ENCODE results near the gene IDH3A.

Gene IDH3A

DNA sequence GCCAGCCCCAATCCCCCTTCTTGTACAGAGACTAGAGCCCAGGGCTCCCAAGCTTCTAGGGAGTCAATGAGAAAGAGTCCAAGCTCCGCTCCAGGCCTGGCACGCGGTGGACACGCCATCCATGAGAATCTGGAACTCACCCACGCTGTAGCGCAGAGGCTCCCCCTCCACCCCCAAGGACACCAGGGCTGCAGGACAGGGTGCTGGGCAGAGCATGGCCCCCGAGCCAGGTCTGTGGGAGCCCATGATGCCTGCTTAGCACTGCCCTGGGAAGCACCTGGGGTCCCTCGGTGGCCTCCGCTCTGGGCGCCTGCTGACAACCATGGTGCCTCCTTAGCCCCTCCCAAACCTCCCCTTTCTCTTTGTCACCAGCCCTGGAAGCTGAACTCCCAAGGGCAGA lies 56.7 kb downstream of the IDH3A start:
- H3K4me3 ChIP-seq (ENCODE audit: low read depth, low read length) = no peak overlapping the region
- DNase-seq (ENCODE audit: low read depth) = no peak
- TF ChIP-seq, protein P1, sequence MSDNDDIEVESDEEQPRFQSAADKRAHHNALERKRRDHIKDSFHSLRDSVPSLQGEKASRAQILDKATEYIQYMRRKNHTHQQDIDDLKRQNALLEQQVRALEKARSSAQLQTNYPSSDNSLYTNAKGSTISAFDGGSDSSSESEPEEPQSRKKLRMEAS (IDR thresholded peaks at IDR 0.05; ENCODE audit: low read depth, low read length) = no peak
- TF ChIP-seq POLR2A (IDR thresholded peaks at IDR 0.05; ENCODE audit: extremely low read depth, insufficient read length) = no peak
- no peak for TF ChIP-seq MYC (IDR thresholded peaks at IDR 0.05; ENCODE audit: low read depth, low read length)
- TF ChIP-seq, protein P2, sequence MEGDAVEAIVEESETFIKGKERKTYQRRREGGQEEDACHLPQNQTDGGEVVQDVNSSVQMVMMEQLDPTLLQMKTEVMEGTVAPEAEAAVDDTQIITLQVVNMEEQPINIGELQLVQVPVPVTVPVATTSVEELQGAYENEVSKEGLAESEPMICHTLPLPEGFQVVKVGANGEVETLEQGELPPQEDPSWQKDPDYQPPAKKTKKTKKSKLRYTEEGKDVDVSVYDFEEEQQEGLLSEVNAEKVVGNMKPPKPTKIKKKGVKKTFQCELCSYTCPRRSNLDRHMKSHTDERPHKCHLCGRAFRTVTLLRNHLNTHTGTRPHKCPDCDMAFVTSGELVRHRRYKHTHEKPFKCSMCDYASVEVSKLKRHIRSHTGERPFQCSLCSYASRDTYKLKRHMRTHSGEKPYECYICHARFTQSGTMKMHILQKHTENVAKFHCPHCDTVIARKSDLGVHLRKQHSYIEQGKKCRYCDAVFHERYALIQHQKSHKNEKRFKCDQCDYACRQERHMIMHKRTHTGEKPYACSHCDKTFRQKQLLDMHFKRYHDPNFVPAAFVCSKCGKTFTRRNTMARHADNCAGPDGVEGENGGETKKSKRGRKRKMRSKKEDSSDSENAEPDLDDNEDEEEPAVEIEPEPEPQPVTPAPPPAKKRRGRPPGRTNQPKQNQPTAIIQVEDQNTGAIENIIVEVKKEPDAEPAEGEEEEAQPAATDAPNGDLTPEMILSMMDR (IDR thresholded peaks at IDR 0.05; ENCODE audit: low read depth, low read length) = no peak

DNA sequence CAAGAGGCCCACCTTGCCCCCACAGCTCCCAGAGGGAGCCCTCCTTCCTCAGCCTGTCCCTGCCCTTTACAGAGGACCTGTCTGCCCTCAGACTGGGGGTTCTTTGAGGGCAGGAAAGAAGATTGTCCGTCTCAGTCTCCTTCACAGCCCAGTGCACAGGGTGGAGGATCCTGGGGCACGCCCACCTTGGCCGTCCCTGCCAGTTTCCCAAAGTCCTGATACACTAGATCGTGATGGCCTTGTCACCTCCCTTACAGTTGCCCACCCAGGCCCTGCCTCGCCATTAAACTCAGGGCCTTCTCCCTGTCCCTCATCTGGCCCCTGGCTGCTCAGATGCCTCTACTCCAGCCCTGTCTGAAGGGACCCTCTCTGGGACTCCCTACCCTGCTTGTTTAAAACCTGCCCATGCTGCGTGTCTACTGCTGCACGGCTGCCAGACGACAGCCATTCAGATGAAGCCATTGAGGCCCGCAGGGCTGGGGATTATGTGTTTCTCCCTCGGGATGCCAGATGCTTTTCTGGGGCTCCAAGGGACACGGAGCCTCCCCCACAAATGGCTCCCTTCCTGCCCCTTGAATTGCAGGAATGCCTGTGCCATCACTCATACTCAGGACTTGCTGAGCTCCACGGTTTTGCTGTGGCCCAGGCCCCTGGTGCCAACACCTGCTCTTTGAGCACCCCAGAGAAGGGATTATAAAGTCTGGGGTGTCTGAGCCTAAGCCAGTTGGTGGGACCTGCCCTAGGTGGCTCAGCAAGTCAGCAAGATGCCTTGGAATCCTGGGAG lies 57.4 kb downstream of the IDH3A start:
- H3K4me3 ChIP-seq (ENCODE audit: low read depth, low read length) = no peak overlapping the region
- no peak for DNase-seq (ENCODE audit: low read depth)
- no peak for TF ChIP-seq MYC (IDR thresholded peaks at IDR 0.05; ENCODE audit: low read depth, low read length)

DNA sequence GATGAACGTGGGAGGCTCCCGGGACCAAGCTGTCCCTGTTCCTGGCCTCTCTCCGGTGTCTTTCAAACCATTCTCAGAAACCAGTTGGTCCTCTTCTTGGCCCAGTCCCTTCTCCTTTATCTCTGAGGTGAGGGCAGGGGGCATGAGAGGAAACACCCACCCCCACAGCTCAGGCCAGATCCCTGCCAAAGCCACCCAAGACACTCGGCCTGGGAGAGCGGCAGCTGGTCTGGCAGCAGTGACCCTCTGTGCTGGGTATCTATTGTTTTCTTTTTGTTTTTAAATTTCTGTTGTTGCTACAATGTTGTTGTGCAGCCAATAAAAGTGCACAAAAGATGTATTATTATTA lies 57.9 kb downstream of the IDH3A start:
- H3K4me3 ChIP-seq (ENCODE audit: low read depth, low read length) = no peak overlapping the region
- no peak for TF ChIP-seq POLR2A (IDR thresholded peaks at IDR 0.05; ENCODE audit: extremely low read depth, insufficient read length)
- TF ChIP-seq, protein P2 (IDR thresholded peaks at IDR 0.05; ENCODE audit: low read depth, low read length) = no peak
- TF ChIP-seq MYC (IDR thresholded peaks at IDR 0.05; ENCODE audit: low read depth, low read length) = no peak
- TF ChIP-seq, protein P1 (IDR thresholded peaks at IDR 0.05; ENCODE audit: low read depth, low read length) = no peak
- DNase-seq (ENCODE audit: low read depth) = no peak

DNA sequence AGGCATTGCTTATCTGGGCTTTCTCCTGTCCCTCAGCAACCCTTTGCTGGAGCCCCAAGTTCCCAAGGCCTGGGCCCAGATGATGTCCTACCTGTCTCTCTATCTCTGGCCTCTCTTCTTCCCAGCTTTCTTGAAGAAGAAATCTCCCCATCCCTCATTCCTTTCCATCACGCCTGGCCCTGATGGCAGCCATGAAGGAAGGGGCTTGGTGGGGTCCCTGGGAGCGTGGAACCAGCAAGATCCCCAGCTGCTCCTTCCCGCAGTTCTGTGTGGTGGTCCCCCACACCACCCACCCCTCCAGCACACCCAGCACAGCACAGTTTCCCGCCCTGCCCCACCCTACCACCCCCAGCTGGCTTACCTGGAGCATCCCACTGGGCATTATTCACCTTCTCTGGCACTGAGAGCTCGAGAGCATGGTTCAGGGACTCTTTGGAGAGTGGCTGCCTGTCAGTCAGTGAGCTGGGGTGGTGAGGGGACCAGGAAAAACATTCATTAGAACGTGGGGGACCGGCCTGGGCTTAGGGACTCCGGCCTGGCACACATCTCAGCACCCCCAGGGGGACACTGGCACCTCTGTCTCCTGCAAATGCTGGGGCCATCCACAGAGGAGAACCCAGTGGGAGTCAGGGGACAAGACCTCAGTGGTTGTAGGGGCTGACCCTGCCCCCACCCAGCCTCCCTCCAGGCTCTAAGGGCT lies 58.6 kb downstream of the IDH3A start:
- TF ChIP-seq POLR2A (IDR thresholded peaks at IDR 0.05; ENCODE audit: extremely low read depth, insufficient read length) = no peak
- no peak for TF ChIP-seq MYC (IDR thresholded peaks at IDR 0.05; ENCODE audit: low read depth, low read length)
- TF ChIP-seq, protein P1 (IDR thresholded peaks at IDR 0.05; ENCODE audit: low read depth, low read length) = no peak
- TF ChIP-seq, protein P2 (IDR thresholded peaks at IDR 0.05; ENCODE audit: low read depth, low read length) = no peak
- H3K4me3 ChIP-seq (ENCODE audit: low read depth, low read length) = no peak overlapping the region
- DNase-seq (ENCODE audit: low read depth) = no peak

DNA sequence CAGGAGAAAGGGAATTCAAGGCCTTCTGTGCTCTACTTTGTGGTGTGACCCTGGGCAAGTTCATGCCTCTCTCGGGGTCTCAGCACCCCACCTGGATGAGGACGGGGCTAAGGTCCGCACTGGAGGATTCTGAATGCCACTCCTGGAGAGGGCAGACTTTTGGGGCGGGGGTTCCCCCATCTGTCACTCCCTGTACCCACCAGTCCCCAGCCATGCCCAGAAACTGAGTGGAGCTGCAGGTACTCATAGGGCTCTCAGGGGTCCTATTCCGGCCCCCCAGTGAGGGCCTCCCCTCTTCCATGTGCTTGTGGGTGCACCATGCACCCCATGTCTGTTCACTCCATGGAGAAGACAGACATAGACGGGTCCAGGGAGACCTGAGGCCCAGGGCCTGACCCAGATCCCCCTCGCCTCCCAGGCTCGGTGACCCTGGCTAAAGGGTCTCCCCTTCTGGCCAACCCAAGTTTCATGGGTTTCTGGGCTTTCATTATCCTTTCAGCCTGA lies 59.2 kb downstream of the IDH3A start:
- H3K4me3 ChIP-seq (ENCODE audit: low read depth, low read length) = no peak overlapping the region
- no peak for DNase-seq (ENCODE audit: low read depth)
- TF ChIP-seq, protein P1 (IDR thresholded peaks at IDR 0.05; ENCODE audit: low read depth, low read length) = no peak
- TF ChIP-seq POLR2A (IDR thresholded peaks at IDR 0.05; ENCODE audit: extremely low read depth, insufficient read length) (no peak), MYC (IDR thresholded peaks at IDR 0.05; ENCODE audit: low read depth, low read length) (no peak)
- TF ChIP-seq, protein P2 (IDR thresholded peaks at IDR 0.05; ENCODE audit: low read depth, low read length) = no peak

Data from NB4 (cell line).